HG02610 (cell line): Measurements from ENCODE around the gene MADCAM1.
"Not testable (repeated sequence)": the region's sequence is repeated elsewhere in the genome, so short reads cannot be mapped to it uniquely, and the experiment has no call there.

Source experiments
- ATAC-seq: cut with Tn5 transposase; IDR thresholded peaks from one replicate; pipeline ENCODE4 v1.9.1; 2021; ENCODE audit warnings: mild to moderate bottlenecking, moderate library complexity; ENCODE audit not compliant: unreplicated experiment

The MADCAM1 gene

GRCh38 chr19:496112-496665 is at the start of gene MADCAM1:
TSS of gene MADCAM1 (plus strand) at chr19:496486. CDS start at chr19:496500, 14 bp downstream.
- no peak for ATAC-seq

- ATAC-seq, result no peak
Measured at GRCh38 chr19:447064-447426, 49.2 kb upstream of the MADCAM1 start.

GRCh38 chr19:447816-448560 is 48.3 kb upstream of the MADCAM1 start:
- ATAC-seq, result no peak

- no peak for ATAC-seq
Measured at GRCh38 chr19:449916-450315, 46.4 kb upstream of the MADCAM1 start.

- not testable (repeated sequence) for ATAC-seq
Measured at GRCh38 chr19:450912-451481, 45.3 kb upstream of the MADCAM1 start.

GRCh38 chr19:452829-453228 is 43.5 kb upstream of the MADCAM1 start:
- ATAC-seq, result no peak

- no peak for ATAC-seq
Measured at GRCh38 chr19:453606-454005, 42.7 kb upstream of the MADCAM1 start.

- ATAC-seq, result no peak
Measured at GRCh38 chr19:455031-455705, 41.1 kb upstream of the MADCAM1 start.

- ATAC-seq, result no peak
Measured at GRCh38 chr19:455851-456546, 40.3 kb upstream of the MADCAM1 start.

- ATAC-seq, result no peak
Measured at GRCh38 chr19:456547-457110, 39.7 kb upstream of the MADCAM1 start.

GRCh38 chr19:457636-458035 is 38.6 kb upstream of the MADCAM1 start:
- ATAC-seq, result no peak

- ATAC-seq, result no peak
Measured at GRCh38 chr19:458091-459042, 37.9 kb upstream of the MADCAM1 start.

GRCh38 chr19:459724-460511 is 36.4 kb upstream of the MADCAM1 start:
- ATAC-seq, result no peak

- ATAC-seq, result no peak
Measured at GRCh38 chr19:460877-461720, 35.2 kb upstream of the MADCAM1 start, which contains the start of gene SHC2. TSS of gene SHC2 (minus strand) at chr19:461033. CDS start at chr19:460996, 37 bp downstream.

GRCh38 chr19:461721-462551 is 34.4 kb upstream of the MADCAM1 start:
- no peak for ATAC-seq

GRCh38 chr19:463483-464207 is 32.6 kb upstream of the MADCAM1 start:
- ATAC-seq, result no peak

- no peak for ATAC-seq
Measured at GRCh38 chr19:464208-464545, 32.1 kb upstream of the MADCAM1 start.
